Upper lobe of left lung (tissue), 6 donors: ENCODE data around the gene ATP8B3. TPM values are rescaled to one million over a fixed set of nuclear protein-coding genes. Genes with fewer than 3 reads are reported as not detected.
A peak's percentile ranks its signal among the peaks of the same experiment; 100 is the strongest.

ENCODE experiments used
- ATAC-seq, 2 donors: fragments of 200-7000 bp; cut with Tn5 transposase; one replicate each; pipeline ENCODE4 v1.9.1; 2022; ENCODE audit warnings: mild to moderate bottlenecking in 2 of 2, moderate library complexity in 2 of 2; ENCODE audit not compliant: low FRiP score in 2 of 2
- DNase-seq, 2 donors: peaks; one replicate each; pipeline ENCODE4 v3.0.0-alpha.2; 2019 to 2020
- H3K27ac ChIP-seq, 4 donors: fragments of 200-600 bp; sonication (generic); one replicate each; pipeline ENCODE4 v1.5.1; 2016 to 2019
- H3K27me3 ChIP-seq, 4 donors: fragments of 200-600 bp; sonication (generic); one replicate each; pipeline ENCODE4 v1.5.1; 2017 to 2019
- H3K36me3 ChIP-seq, 4 donors: fragments of 200-600 bp; sonication (generic); one replicate each; pipeline ENCODE4 v1.5.1; 2016 to 2019
- H3K4me1 ChIP-seq, 4 donors: fragments of 200-600 bp; sonication (generic); one replicate each; pipeline ENCODE4 v1.5.1; 2018 to 2019
- H3K4me3 ChIP-seq, 4 donors: fragments of 200-600 bp; sonication (generic); one replicate each; pipeline ENCODE4 v1.5.1; 2017 to 2019; ENCODE audit warnings: mild to moderate bottlenecking in 2 of 4, moderate library complexity in 1 of 4
- H3K9me3 ChIP-seq, 4 donors: fragments of 200-600 bp; sonication (generic); one replicate each; pipeline ENCODE4 v1.5.1; 2018 to 2019
- CTCF ChIP-seq, 6 experiments: fragments of 450-650 bp in 4 of 6; fragments of 200-600 bp in 2 of 6; sonication (generic) in 2 of 6; IDR thresholded peaks; one replicate each; pipeline ENCODE4 v1.5.1; 2016 to 2019; ENCODE audit warnings: antibody characterized with exemption in 6 of 6
- EP300 ChIP-seq, 4 donors: sonication (generic); formaldehyde crosslinking; IDR thresholded peaks; one replicate each; pipeline ENCODE4 v1.5.1; 2017; ENCODE audit warnings: antibody characterized with exemption in 4 of 4, control low read depth in 2 of 4
- POLR2A ChIP-seq, 4 donors: fragments of 450-650 bp; IDR thresholded peaks; one replicate each; pipeline ENCODE4 v1.5.1; 2016 to 2017; ENCODE audit warnings: antibody characterized with exemption in 4 of 4, mild to moderate bottlenecking in 2 of 4
- POLR2AphosphoS5 ChIP-seq, 2 donors: sonication (generic); formaldehyde crosslinking; IDR thresholded peaks; one replicate each; pipeline ENCODE4 v1.5.1; 2017; ENCODE audit warnings: antibody characterized with exemption in 2 of 2
- WGBS, 2 donors: methylation state at CpG; one replicate each; pipeline ENCODE4 v1.1.5; 2017 to 2018; 5-methylcytosine and 5-hydroxymethylcytosine counted together
- total RNA-seq, 6 donors: library from RNA; depleted of rRNA in 4 of 6; stranded (reverse); fragments of >200 nt in 4 of 6; gene quantifications; one replicate each; pipeline versions ENCODE4 v1.1.0 to v1.2.1, GENCODE V29; 2016 to 2021
- donor health status: DM: no; HTN: no; CAD: no; lungs with moderate emphysema.
- donor health status: DM: no; HTN: yes; CAD: no; lungs with severe emphysema.

ATP8B3 gene
- total RNA-seq, 6 donors from 2014 or later = under 0.01 to 6.2 (median 1.1) TPM

- H3K27ac ChIP-seq = no peak overlapping the region
- no peak overlapping the region for H3K4me3 ChIP-seq
- TF ChIP-seq POLR2A (IDR thresholded peaks at IDR 0.05) = no peak
- TF ChIP-seq EP300 (IDR thresholded peaks at IDR 0.05) = no peak
- no peak for TF ChIP-seq CTCF (IDR thresholded peaks at IDR 0.05)
- TF ChIP-seq POLR2AphosphoS5 (IDR thresholded peaks at IDR 0.05) = no peak
- H3K4me1 ChIP-seq = peaks cover 54 to 70% (median 61%) of the 10 kb centered on the region in 4 donors
- H3K36me3 ChIP-seq = peaks cover 0 to 4% (median 0%) of the 10 kb centered on the region in 4 donors
- no peaks in the 10 kb centered on the region for H3K9me3 ChIP-seq
- DNase-seq = no peak
- 78 to 83% methylated on average over 26 to 30 of the region's 31 CpGs for WGBS, 2 donors
- H3K27me3 ChIP-seq = no peaks in the 10 kb centered on the region
- ATAC-seq = no peak
Observed at GRCh38 chr19:1850809-1851653, 39.0 kb upstream of the ATP8B3 start.

- ATAC-seq = no peak
- Histone ChIP-seq H3K27ac (no peak overlapping the region), H3K4me3 (no peak overlapping the region), H3K27me3 (no peaks in the 10 kb centered on the region), H3K4me1 (peaks cover 59 to 70% (median 61%) of the 10 kb centered on the region in 4 donors), H3K36me3 (peaks cover 0 to 5% (median 2%) of the 10 kb centered on the region in 4 donors), H3K9me3 (no peaks in the 10 kb centered on the region)
- TF ChIP-seq CTCF (IDR thresholded peaks at IDR 0.05) (no peak), POLR2AphosphoS5 (IDR thresholded peaks at IDR 0.05) (no peak)
- 77 to 92% methylated on average over 10 of the region's 10 CpGs for WGBS, 2 donors
- no peak for DNase-seq
Observed at GRCh38 chr19:1849886-1850398, 37.9 kb upstream of the ATP8B3 start.

GRCh38 chr19:1849132-1849474 is 37.0 kb upstream of the ATP8B3 start:
- H3K27ac ChIP-seq = peak overlapping the region; percentile 98 to 99 (median 98)
- no peak for TF ChIP-seq EP300 (IDR thresholded peaks at IDR 0.05)
- TF ChIP-seq POLR2A (IDR thresholded peaks at IDR 0.05) = no peak
- TF ChIP-seq POLR2AphosphoS5 (IDR thresholded peaks at IDR 0.05) = no peak
- TF ChIP-seq CTCF (IDR thresholded peaks at IDR 0.05) = no peak

GRCh38 chr19:1848399-1849131 is 36.5 kb upstream of the ATP8B3 start, which contains the start of gene REXO1:
REXO1 (minus strand) TSS chr19:1848483; CDS start chr19:1848358, 125 bp downstream.
- H3K27me3 ChIP-seq = no peaks in the 10 kb centered on the region
- peak within 1 kb of the TSS; percentile 92 to 100 (median 98) for H3K4me3 ChIP-seq
- TF ChIP-seq EP300 (IDR thresholded peaks at IDR 0.05) (no peak), POLR2A (IDR thresholded peaks at IDR 0.05) (peak in 3 of 4 donors; percentile 30 to 66 (median 65)), CTCF (IDR thresholded peaks at IDR 0.05) (peak; percentile 83 to 97 (median 93)), POLR2AphosphoS5 (IDR thresholded peaks at IDR 0.05) (peak; percentile 40 to 72)
- WGBS, 2 donors = 3 to 13% methylated on average over 9 to 34 of the region's 60 CpGs
- peaks cover 57 to 70% (median 61%) of the 10 kb centered on the region in 4 donors for H3K4me1 ChIP-seq
- peak within 1 kb of the TSS; percentile 98 to 99 (median 98) for H3K27ac ChIP-seq
- no peaks in the 10 kb centered on the region for H3K9me3 ChIP-seq
- ATAC-seq = peak; percentile 90 to 91
- H3K36me3 ChIP-seq = peaks cover 0 to 13% (median 0%) of the 10 kb centered on the region in 4 donors
- DNase-seq = peak; percentile 96 to 98

More at GRCh38 chr19:1849132-1849474, 37.0 kb upstream of the ATP8B3 start:
- no peaks in the 10 kb centered on the region for H3K27me3 ChIP-seq
- peaks cover 0 to 12% (median under 1%) of the 10 kb centered on the region in 4 donors for H3K36me3 ChIP-seq
- ATAC-seq = no peak
- no peak overlapping the region for H3K4me3 ChIP-seq
- 59 to 70% methylated on average over 5 of the region's 5 CpGs for WGBS, 2 donors
- H3K4me1 ChIP-seq = peaks cover 58 to 70% (median 61%) of the 10 kb centered on the region in 4 donors
- H3K9me3 ChIP-seq = no peaks in the 10 kb centered on the region
- no peak for DNase-seq
